NCI-H2227 (cell line): ENCODE data around the gene NIPSNAP3A.
A peak's percentile ranks its signal among the peaks of the same experiment; 100 is the strongest.

Experiments used
- DNase-seq: peaks from one replicate; lab custom pipeline; 2025; ENCODE audit not compliant: unreplicated experiment; lab: John Stamatoyannopoulos, UW

NIPSNAP3A gene

GRCh38 chr9:104805441-104805840, 58.0 kb downstream of the NIPSNAP3A start:
- no peak for DNase-seq

GRCh38 chr9:104808035-104808614, 60.6 kb downstream of the NIPSNAP3A start:
- peak; percentile 2 for DNase-seq
